Gastroesophageal sphincter (tissue), 4 donors: ENCODE results near the gene SARS1. TPM values are rescaled to one million over a fixed set of nuclear protein-coding genes. Genes with fewer than 3 reads are reported as not detected.
A peak's percentile ranks its signal among the peaks of the same experiment; 100 is the strongest.

ENCODE experiments used
- ATAC-seq: fragments of 150-250 bp; one replicate; pipeline ENCODE4 v1.9.1; 2016; ENCODE audit warnings: mild to moderate bottlenecking, moderate library complexity
- H3K27ac ChIP-seq, 4 donors: fragments of 200-600 bp; sonication (generic) in 3 of 4; 1 replicate in 3 of 4; 2 replicates in 1 of 4; pipeline ENCODE4 v1.5.1; 2016 to 2019
- H3K27me3 ChIP-seq: fragments of 200-600 bp; sonication (generic); one replicate; pipeline ENCODE4 v1.5.1; 2019
- H3K36me3 ChIP-seq, 2 donors: fragments of 200-600 bp; sonication (generic); one replicate each; pipeline ENCODE4 v1.5.1; 2019; ENCODE audit warnings: control low read depth in 1 of 2
- H3K4me1 ChIP-seq, 3 donors: fragments of 200-600 bp; sonication (generic); 1 replicate in 2 of 3; 2 replicates in 1 of 3; pipeline ENCODE4 v1.5.1; 2016 to 2019; ENCODE audit warnings: control low read depth in 2 of 3
- H3K4me3 ChIP-seq, 2 donors: fragments of 200-600 bp; sonication (generic); one replicate each; pipeline ENCODE4 v1.5.1; 2019; ENCODE audit warnings: mild to moderate bottlenecking in 1 of 2, moderate library complexity in 1 of 2
- H3K9me3 ChIP-seq, 3 donors: fragments of 200-600 bp; sonication (generic); one replicate each; pipeline ENCODE4 v1.5.1; 2017 to 2019; ENCODE audit warnings: control low read depth in 2 of 3
- CTCF ChIP-seq, 4 experiments: fragments of 200-600 bp in 2 of 4; fragments of 450-650 bp in 2 of 4; sonication (generic) in 1 of 4; IDR thresholded peaks; one replicate each; pipeline ENCODE4 v1.5.1; 2017 to 2019; ENCODE audit warnings: antibody characterized with exemption in 4 of 4, mild to moderate bottlenecking in 2 of 4, moderate library complexity in 2 of 4
- EP300 ChIP-seq: sonication (generic); formaldehyde crosslinking; IDR thresholded peaks from one replicate; pipeline ENCODE4 v1.6.1; 2017; ENCODE audit warnings: antibody characterized with exemption, mild to moderate bottlenecking
- POLR2A ChIP-seq, 2 donors: fragments of 450-650 bp; IDR thresholded peaks; one replicate each; pipeline ENCODE4 v1.6.1; 2017; ENCODE audit warnings: antibody characterized with exemption in 2 of 2, mild to moderate bottlenecking in 2 of 2, moderate library complexity in 1 of 2
- POLR2AphosphoS5 ChIP-seq: sonication (generic); formaldehyde crosslinking; IDR thresholded peaks from one replicate; pipeline ENCODE4 v1.6.1; 2017; ENCODE audit warnings: antibody characterized with exemption
- WGBS, 2 donors: methylation state at CpG; one replicate each; pipeline ENCODE4 v1.1.5; 2018; ENCODE audit warnings: low coverage in 1 of 2; 5-methylcytosine and 5-hydroxymethylcytosine counted together
- total RNA-seq, 4 donors: library from RNA; depleted of rRNA; stranded (reverse); fragments of >200 nt; gene quantifications; one replicate each; pipeline ENCODE4 v1.1.0, GENCODE V29; 2016

The SARS1 gene
- total RNA-seq, 4 donors from 2014 or later = 154 to 187 (median 158) TPM

GRCh38 chr1:109240158-109241152, 26.7 kb downstream of the SARS1 start:
- peaks cover 4% of the 10 kb centered on the region for H3K27me3 ChIP-seq
- peaks cover 0 to 32% (median 12%) of the 10 kb centered on the region in 3 donors for H3K4me1 ChIP-seq
- ATAC-seq = peak; percentile 40
- peak overlapping the region in 1 of 2 donors; percentile 15 for H3K4me3 ChIP-seq
- no peaks in the 10 kb centered on the region for H3K9me3 ChIP-seq
- TF ChIP-seq CTCF (IDR thresholded peaks at IDR 0.05) (no peak), EP300 (no peak), POLR2A (IDR thresholded peaks at IDR 0.05) (no peak), POLR2AphosphoS5 (peak; percentile 60)
- H3K36me3 ChIP-seq = peaks cover 4 to 40% of the 10 kb centered on the region in 2 donors
- WGBS, 2 donors = 12 to 19% methylated on average over 5 of the region's 26 CpGs
- H3K27ac ChIP-seq = peak overlapping the region; percentile 3 to 75 (median 72)

- no peak for TF ChIP-seq POLR2A (IDR thresholded peaks at IDR 0.05)
- no peak for TF ChIP-seq CTCF (IDR thresholded peaks at IDR 0.05)
- no peak for TF ChIP-seq EP300
- TF ChIP-seq POLR2AphosphoS5 = no peak
- Histone ChIP-seq H3K27me3 (peaks cover 8% of the 10 kb centered on the region), H3K9me3 (no peaks in the 10 kb centered on the region), H3K27ac (peak overlapping the region in 2 of 4 donors; percentile 70 to 73), H3K36me3 (peaks cover 0 to 31% of the 10 kb centered on the region in 2 donors), H3K4me3 (no peak overlapping the region), H3K4me1 (peaks cover 0 to 32% (median 12%) of the 10 kb centered on the region in 3 donors)
- no peak for ATAC-seq
- WGBS, 2 donors = 26 to 47% methylated on average over 4 to 6 of the region's 6 CpGs
Measured at GRCh38 chr1:109241344-109241743, 27.6 kb downstream of the SARS1 start.

- Histone ChIP-seq H3K36me3 (peaks cover 0 to 25% of the 10 kb centered on the region in 2 donors), H3K4me1 (peaks cover 0 to 32% (median 12%) of the 10 kb centered on the region in 3 donors), H3K27ac (no peak overlapping the region), H3K27me3 (peaks cover 10% of the 10 kb centered on the region), H3K9me3 (no peaks in the 10 kb centered on the region), H3K4me3 (no peak overlapping the region)
- ATAC-seq = no peak
- TF ChIP-seq CTCF (IDR thresholded peaks at IDR 0.05) = no peak
- no peak for TF ChIP-seq POLR2A (IDR thresholded peaks at IDR 0.05)
- TF ChIP-seq POLR2AphosphoS5 = no peak
- no peak for TF ChIP-seq EP300
- 15 to 18% methylated on average over 3 to 4 of the region's 8 CpGs for WGBS, 2 donors
Measured at GRCh38 chr1:109241841-109242345, 28.2 kb downstream of the SARS1 start.

DNA sequence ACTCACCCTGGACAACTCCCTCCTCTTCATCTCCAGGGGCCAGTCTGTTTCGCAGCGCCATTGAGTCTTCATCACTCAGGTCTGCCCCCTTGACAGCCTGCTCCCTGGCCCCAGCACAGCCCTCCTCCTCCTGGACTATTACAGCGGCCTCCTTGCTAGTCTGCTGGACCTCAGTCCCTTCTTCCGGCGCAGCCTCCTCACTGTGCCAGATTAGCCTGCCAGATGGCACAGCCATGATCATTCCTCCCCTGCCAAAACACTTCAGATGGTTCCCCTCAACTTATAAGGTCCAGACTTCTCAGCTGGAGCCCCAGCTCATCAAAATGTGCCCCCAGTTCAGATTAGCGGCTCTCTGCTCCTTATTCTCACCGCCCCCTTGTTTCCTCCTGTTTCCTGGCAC, 28.7 kb downstream of the SARS1 start:
- Histone ChIP-seq H3K4me1 (peaks cover 0 to 32% (median 12%) of the 10 kb centered on the region in 3 donors), H3K4me3 (no peak overlapping the region), H3K36me3 (peaks cover 0 to 20% of the 10 kb centered on the region in 2 donors), H3K27ac (no peak overlapping the region), H3K27me3 (peaks cover 10% of the 10 kb centered on the region), H3K9me3 (no peaks in the 10 kb centered on the region)
- no peak for TF ChIP-seq POLR2A (IDR thresholded peaks at IDR 0.05)
- no peak for TF ChIP-seq POLR2AphosphoS5
- no peak for TF ChIP-seq EP300
- TF ChIP-seq CTCF (IDR thresholded peaks at IDR 0.05) = no peak
- 17 to 33% methylated on average over 1 to 7 of the region's 7 CpGs for WGBS, 2 donors
- no peak for ATAC-seq
